ENCODE data around the gene CD83.
A peak's percentile ranks its signal among the peaks of the same experiment; 100 is the strongest.

The CD83 gene

GRCh38 chr6:14092316-14092715 is 25.3 kb upstream of the CD83 start:
- no peak for DNase-seq (ENCODE audit: low read depth)

GRCh38 chr6:14092838-14093789 is 24.5 kb upstream of the CD83 start:
- DNase-seq (ENCODE audit: low read depth): peak; percentile 13

- peak; percentile 67 for DNase-seq (ENCODE audit: low read depth)
These were observed 22.9 kb upstream of the CD83 start for GRCh38 chr6:14094721-14095120.

- DNase-seq (ENCODE audit: low read depth): no peak
These were observed 22.1 kb upstream of the CD83 start for GRCh38 chr6:14095437-14095836.

- no peak for DNase-seq (ENCODE audit: low read depth)
These were observed 17.4 kb upstream of the CD83 start for GRCh38 chr6:14100138-14100537.

- no peak for DNase-seq (ENCODE audit: low read depth)
These were observed 16.6 kb upstream of the CD83 start for GRCh38 chr6:14100966-14101365.

GRCh38 chr6:14102383-14102782 is 15.2 kb upstream of the CD83 start:
- no peak for DNase-seq (ENCODE audit: low read depth)

GRCh38 chr6:14105547-14105946 is 12.0 kb upstream of the CD83 start:
- no peak for DNase-seq (ENCODE audit: low read depth)

GRCh38 chr6:14107000-14107399 is 10.6 kb upstream of the CD83 start:
- DNase-seq (ENCODE audit: low read depth): no peak

- no peak for DNase-seq (ENCODE audit: low read depth)
These were observed 9.7 kb upstream of the CD83 start for GRCh38 chr6:14107711-14108494.

- DNase-seq (ENCODE audit: low read depth): no peak
These were observed 8.8 kb upstream of the CD83 start for GRCh38 chr6:14108571-14109410.

- DNase-seq (ENCODE audit: low read depth): no peak
These were observed 8.2 kb upstream of the CD83 start for GRCh38 chr6:14109411-14109826.

- no peak for DNase-seq (ENCODE audit: low read depth)
These were observed 7.4 kb upstream of the CD83 start for GRCh38 chr6:14110001-14110818.

GRCh38 chr6:14113976-14114375 is 3.6 kb upstream of the CD83 start:
- no peak for DNase-seq (ENCODE audit: low read depth)

GRCh38 chr6:14118091-14118439 is 493 bp downstream of the CD83 start:
- DNase-seq (ENCODE audit: low read depth): no peak

GRCh38 chr6:14118446-14118845 is 874 bp downstream of the CD83 start:
- DNase-seq (ENCODE audit: low read depth): no peak

- DNase-seq (ENCODE audit: low read depth): peak; percentile 14
These were observed 2.2 kb downstream of the CD83 start for GRCh38 chr6:14119784-14120183.

GRCh38 chr6:14120546-14120945 is 3.0 kb downstream of the CD83 start:
- DNase-seq (ENCODE audit: low read depth): no peak

GRCh38 chr6:14121936-14122344 is 4.4 kb downstream of the CD83 start:
- DNase-seq (ENCODE audit: low read depth): no peak

- peak; percentile 57 for DNase-seq (ENCODE audit: low read depth)
These were observed 6.0 kb downstream of the CD83 start for GRCh38 chr6:14123386-14124111.

GRCh38 chr6:14125346-14125745 is 7.8 kb downstream of the CD83 start:
- DNase-seq (ENCODE audit: low read depth): no peak

Measured in EH (cell line).